ENCODE measurements around the gene TANGO6.

The TANGO6 gene

DNA sequence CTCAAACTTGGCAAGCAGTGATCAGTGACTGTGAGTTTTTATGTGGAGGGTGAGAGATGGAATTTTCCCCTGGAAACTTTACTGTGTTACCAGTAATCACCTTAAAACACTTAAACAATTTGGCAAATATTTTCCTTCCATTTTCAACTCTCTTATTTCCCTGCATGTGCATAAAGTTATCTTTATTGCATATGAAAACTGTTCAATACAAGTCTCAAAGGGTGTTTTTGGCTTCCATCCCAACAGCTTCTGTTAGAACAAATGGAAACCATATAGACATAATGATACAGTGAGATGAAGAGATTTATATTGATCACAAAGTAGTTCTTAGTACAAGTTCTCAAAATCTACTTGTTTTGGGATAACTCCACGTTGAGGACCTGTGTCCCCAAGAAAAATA, 36.4 kb upstream of the TANGO6 start:
- Mint-ChIP-seq H3K27ac (peak overlapping the region in 1 of 3 experiments; percentile 6), H3K9me3 (peaks cover 3% of the 10 kb centered on the region), H3K36me3 (ENCODE audit: low read depth) (peaks cover 9% of the 10 kb centered on the region), H3K27me3 (ENCODE audit: low read depth) (peaks cover 3% of the 10 kb centered on the region), H3K4me1 (peaks cover 24% of the 10 kb centered on the region), H3K4me3 (no peak overlapping the region)
- TF ChIP-seq, protein P1, sequence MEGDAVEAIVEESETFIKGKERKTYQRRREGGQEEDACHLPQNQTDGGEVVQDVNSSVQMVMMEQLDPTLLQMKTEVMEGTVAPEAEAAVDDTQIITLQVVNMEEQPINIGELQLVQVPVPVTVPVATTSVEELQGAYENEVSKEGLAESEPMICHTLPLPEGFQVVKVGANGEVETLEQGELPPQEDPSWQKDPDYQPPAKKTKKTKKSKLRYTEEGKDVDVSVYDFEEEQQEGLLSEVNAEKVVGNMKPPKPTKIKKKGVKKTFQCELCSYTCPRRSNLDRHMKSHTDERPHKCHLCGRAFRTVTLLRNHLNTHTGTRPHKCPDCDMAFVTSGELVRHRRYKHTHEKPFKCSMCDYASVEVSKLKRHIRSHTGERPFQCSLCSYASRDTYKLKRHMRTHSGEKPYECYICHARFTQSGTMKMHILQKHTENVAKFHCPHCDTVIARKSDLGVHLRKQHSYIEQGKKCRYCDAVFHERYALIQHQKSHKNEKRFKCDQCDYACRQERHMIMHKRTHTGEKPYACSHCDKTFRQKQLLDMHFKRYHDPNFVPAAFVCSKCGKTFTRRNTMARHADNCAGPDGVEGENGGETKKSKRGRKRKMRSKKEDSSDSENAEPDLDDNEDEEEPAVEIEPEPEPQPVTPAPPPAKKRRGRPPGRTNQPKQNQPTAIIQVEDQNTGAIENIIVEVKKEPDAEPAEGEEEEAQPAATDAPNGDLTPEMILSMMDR (IDR thresholded peaks at IDR 0.05; ENCODE audit: unreplicated experiment in 3 of 3): no peak

DNA sequence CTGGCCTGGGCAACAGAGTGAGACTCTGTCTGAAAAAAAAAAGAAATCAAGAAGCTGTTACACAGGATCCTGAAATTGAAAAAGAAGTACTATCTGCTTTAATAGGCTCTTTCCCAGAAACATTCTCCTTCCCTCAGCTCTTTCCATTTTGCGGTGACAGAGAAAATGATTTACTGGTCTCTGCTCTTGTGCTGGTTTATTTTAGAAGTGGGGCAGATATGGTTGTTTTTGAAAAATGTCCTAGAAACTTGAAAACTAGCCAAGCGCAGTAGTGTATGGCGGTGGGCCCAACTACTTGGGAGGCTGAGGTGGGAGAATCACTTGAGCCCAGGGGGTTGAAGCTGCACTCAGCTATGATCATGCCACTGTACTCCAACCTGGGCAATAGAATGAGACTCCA, 28.8 kb upstream of the TANGO6 start:
- peaks cover 18% of the 10 kb centered on the region for H3K36me3 Mint-ChIP-seq (ENCODE audit: low read depth)
- peaks cover 8% of the 10 kb centered on the region for H3K27me3 Mint-ChIP-seq (ENCODE audit: low read depth)
- peaks cover 6% of the 10 kb centered on the region for H3K9me3 Mint-ChIP-seq
- H3K4me3 Mint-ChIP-seq: no peak overlapping the region
- TF ChIP-seq, protein P1 (IDR thresholded peaks at IDR 0.05; ENCODE audit: unreplicated experiment in 3 of 3): no peak
- peak overlapping the region; percentile 61 to 86 (median 68) for H3K27ac Mint-ChIP-seq
- H3K4me1 Mint-ChIP-seq: peaks cover 12% of the 10 kb centered on the region

DNA sequence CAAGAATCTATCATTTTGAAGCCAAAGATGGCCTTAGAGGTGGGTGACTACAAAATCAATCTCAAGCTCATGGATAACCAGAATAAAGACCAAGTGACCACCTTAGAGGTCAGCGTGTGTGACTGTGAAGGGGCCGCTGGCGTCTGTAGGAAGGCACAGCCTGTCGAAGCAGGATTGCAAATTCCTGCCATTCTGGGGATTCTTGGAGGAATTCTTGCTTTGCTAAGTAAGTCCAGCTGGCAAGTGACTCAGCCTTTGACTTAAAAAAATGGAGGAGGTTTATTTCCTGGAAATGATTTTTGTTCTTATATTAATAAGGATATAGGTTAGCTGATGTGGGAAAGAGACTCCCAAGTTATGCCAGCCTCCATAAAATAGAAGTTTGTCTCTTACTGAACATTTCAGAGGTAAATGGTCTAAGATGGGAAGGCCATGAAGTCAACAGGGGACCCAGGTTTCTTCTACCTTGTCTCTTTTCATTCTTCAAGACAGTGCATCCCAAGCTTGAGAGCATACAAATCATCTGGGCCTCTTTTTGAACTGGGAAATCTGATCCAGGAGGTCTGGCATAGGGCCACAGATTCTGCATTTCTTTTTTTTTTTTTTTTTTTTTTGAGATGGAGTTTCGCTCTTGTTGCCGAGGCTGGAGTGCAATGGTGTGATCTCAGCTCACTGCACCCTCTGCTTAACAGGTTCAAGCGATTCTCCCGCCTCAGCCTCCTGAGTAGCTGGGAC, 19.8 kb upstream of the TANGO6 start:
- Mint-ChIP-seq H3K27ac (peak overlapping the region; percentile 38 to 87 (median 60)), H3K27me3 (ENCODE audit: low read depth) (no peaks in the 10 kb centered on the region), H3K36me3 (ENCODE audit: low read depth) (peaks cover 17% of the 10 kb centered on the region), H3K4me1 (peaks cover 9% of the 10 kb centered on the region), H3K9me3 (peaks cover 3% of the 10 kb centered on the region), H3K4me3 (peak overlapping the region in 1 of 3 experiments; percentile 33)
- TF ChIP-seq, protein P1 (IDR thresholded peaks at IDR 0.05; ENCODE audit: unreplicated experiment in 3 of 3): no peak

DNA sequence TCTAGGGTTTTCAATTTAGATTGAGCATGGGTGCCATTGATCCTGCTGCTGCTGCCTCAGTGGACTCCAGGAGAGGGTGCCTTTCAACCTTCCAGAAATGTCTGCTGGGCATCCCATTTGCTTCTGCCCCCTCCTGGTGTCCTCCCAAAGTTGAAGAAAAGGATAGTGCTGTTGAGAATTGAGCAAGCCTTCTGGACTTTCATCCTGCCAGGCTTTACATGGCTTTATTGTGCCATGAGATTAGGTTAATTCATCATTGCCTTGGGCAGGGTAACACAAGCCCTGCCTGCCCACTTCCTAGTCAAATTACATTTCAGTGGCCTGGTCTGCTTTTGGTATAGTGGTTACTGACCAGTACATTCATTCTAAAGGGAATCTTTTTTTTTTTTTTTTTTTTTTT, 17.9 kb upstream of the TANGO6 start:
- Mint-ChIP-seq H3K27me3 (ENCODE audit: low read depth) (peaks cover 4% of the 10 kb centered on the region), H3K36me3 (ENCODE audit: low read depth) (peaks cover 20% of the 10 kb centered on the region), H3K27ac (no peak overlapping the region), H3K9me3 (peaks cover 3% of the 10 kb centered on the region), H3K4me3 (no peak overlapping the region), H3K4me1 (peaks cover 9% of the 10 kb centered on the region)
- TF ChIP-seq, protein P1 (IDR thresholded peaks at IDR 0.05; ENCODE audit: unreplicated experiment in 3 of 3): no peak

DNA sequence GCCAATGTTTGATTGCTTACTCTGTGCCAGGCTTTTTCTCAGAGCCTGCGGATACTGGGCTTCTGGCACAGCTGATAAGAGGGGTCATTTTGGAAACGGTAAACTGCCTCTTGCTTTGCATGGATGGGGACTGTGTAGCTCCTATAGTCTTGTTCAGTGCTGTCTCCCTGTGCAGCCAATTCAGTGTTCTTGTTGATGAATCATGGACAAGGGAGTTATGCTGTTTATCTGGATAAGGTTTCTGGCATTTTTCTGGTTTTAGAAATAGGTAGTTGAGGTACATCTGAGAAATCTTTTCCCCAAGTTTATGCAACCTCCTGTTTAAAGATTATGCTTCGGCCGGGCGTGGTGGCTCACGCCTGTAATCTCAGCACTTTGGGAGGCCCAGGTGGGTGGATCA, 16.7 kb upstream of the TANGO6 start:
- H3K9me3 Mint-ChIP-seq: peaks cover under 1% of the 10 kb centered on the region
- H3K4me1 Mint-ChIP-seq: peaks cover 9% of the 10 kb centered on the region
- no peak overlapping the region for H3K4me3 Mint-ChIP-seq
- H3K36me3 Mint-ChIP-seq (ENCODE audit: low read depth): peaks cover 20% of the 10 kb centered on the region
- H3K27ac Mint-ChIP-seq: no peak overlapping the region
- TF ChIP-seq, protein P1 (IDR thresholded peaks at IDR 0.05; ENCODE audit: unreplicated experiment in 3 of 3): no peak
- H3K27me3 Mint-ChIP-seq (ENCODE audit: low read depth): peaks cover 6% of the 10 kb centered on the region

DNA sequence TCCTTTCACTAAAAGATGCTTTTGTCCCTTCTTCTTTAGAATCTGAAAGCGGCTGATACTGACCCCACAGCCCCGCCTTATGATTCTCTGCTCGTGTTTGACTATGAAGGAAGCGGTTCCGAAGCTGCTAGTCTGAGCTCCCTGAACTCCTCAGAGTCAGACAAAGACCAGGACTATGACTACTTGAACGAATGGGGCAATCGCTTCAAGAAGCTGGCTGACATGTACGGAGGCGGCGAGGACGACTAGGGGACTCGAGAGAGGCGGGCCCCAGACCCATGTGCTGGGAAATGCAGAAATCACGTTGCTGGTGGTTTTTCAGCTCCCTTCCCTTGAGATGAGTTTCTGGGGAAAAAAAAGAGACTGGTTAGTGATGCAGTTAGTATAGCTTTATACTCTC, 10.1 kb upstream of the TANGO6 start:
- Mint-ChIP-seq H3K4me1 (no peaks in the 10 kb centered on the region), H3K4me3 (no peak overlapping the region), H3K36me3 (ENCODE audit: low read depth) (peaks cover 10% of the 10 kb centered on the region), H3K9me3 (no peaks in the 10 kb centered on the region), H3K27ac (no peak overlapping the region), H3K27me3 (ENCODE audit: low read depth) (peaks cover 10% of the 10 kb centered on the region)
- TF ChIP-seq, protein P1 (IDR thresholded peaks at IDR 0.05; ENCODE audit: unreplicated experiment in 3 of 3): no peak
